GM18907 (cell line): ENCODE results near the gene MTM1.

Source experiments
- ATAC-seq: cut with Tn5 transposase; IDR thresholded peaks from one replicate; pipeline ENCODE4 v1.9.1; 2021; ENCODE audit warnings: mild to moderate bottlenecking, moderate library complexity; ENCODE audit not compliant: unreplicated experiment

MTM1 gene

DNA sequence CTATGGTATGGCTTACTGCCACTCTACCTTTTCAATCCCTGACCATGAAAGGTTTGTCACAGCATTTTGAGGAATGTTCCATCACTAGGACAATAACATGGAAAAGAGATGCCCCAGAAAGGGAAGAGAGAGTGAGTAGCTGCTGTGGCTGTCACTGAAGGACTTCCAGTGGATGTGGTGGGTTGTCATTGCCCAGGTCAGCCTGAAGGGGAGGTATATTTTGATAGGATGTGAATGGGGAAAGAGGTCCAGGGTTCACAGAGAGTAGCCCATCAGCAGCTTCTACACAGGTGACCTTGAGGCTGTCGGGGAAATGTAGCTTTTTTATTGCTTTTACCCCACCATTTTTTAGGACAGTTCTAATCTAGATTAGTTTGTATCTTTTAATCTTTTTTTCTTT is 30.8 kb downstream of the MTM1 start:
- ATAC-seq: no peak

DNA sequence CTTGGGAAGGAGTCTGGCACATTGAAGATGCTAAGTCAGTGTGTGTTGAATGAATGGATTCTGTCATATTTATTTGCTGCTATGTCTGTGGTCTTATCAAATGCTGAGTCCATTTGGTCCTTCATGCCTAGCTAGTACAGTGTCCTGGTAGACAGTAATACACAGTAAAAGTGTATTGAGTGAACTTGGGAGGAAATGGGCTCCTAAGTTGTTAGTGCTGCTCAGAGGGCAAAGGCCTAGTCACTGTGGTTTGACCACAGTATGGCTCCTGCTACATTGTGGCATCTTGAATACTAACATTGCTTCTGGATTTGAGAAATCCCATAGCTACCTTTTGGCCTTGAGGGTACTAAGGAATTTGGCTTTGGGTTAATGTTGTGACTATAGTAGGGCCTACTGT is 33.9 kb downstream of the MTM1 start:
- no peak for ATAC-seq

DNA sequence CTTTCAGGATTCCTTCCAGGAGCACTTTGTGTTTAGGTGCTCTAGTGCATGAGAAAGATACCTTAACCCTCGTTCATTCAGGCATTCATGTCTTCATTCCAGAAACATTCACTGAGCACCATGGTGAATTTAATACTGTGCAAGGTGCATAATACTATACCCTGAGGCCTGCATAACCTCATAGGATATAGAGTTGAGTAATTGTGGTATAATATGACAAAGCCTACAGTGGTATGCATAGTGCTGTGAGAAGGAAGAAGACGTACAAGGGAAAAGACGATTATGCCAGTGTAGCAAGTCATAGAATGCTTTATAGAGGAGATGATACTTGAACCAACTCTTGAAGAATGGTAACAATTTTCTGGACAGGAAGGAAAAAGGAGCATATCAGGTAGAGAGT is 34.3 kb downstream of the MTM1 start:
- ATAC-seq: no peak

DNA sequence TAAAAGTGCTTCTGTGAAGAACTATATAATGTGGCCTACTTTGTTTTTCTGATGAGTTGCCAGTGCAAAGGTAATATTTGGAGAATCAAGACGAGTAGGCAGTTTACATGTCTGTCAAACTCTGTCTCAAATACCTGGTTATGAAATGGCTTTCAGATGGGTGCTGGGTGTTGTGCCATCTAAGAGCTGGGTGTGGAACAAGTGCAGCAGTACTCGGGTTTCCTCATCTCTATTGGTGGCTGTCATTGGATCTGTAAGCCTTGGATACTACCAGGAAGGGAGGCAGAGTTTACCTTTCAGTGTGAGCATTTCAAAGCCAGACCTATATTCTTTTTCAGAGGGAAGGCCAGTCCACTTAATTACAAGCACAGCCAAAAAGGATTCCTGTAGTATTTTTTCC is 37.2 kb downstream of the MTM1 start:
- ATAC-seq: no peak

DNA sequence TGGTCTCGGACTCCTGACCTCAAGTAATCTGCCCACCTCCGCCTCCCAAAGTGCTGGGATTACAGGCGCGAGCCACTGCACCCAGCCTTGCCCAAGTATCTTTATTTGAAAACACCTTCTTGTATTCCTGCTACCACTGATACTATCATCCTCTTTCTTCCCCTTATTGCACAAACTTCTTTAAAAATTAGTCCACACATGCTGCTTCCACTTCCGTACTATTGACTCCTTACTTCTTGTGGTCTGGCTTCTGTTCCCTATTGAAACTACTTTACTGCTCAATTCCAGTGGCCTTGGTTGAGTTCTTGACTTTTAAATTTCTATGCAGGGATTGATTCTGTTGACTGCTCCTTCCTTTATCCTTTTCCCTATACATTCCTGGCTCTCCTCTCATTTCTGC is 38.8 kb downstream of the MTM1 start:
- no peak for ATAC-seq

DNA sequence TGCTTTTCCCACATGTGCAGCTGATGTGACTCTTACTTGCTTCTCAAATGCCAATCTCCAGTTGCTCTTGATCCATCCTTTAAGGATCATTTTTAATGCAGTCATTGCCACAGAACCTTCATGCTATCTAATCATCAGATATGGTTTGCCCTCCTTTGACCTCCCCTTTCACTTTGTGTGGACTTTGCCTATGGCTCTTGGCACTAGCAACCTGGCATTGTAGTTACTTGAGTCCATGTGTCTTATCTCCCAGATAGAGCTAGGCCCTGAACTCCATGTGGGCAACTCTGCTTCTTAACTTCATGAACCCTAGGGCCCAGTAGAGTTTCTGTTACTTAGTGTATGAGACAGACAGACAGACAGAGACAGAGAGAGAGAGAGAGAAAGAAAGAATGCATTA is 41.6 kb downstream of the MTM1 start:
- no peak for ATAC-seq

DNA sequence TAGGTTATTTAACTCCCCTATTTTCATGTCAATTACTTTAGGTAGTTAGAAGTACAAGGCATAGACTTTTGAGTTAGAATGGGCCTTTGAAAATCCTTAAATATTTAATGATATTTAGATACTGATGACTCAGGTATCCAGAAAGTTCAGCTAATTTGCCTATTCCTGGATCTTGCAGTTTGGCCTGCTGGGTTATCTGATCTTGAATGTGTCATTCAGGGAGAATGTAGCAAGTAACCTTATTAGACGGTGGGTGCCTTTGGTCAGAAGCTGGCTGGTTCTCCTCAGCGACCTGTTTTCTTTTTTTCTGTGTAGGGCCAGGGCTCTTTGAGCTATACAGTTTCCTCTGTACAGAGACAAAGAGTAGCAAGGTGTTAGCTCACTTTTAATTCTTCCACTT is 42.0 kb downstream of the MTM1 start:
- ATAC-seq: no peak

DNA sequence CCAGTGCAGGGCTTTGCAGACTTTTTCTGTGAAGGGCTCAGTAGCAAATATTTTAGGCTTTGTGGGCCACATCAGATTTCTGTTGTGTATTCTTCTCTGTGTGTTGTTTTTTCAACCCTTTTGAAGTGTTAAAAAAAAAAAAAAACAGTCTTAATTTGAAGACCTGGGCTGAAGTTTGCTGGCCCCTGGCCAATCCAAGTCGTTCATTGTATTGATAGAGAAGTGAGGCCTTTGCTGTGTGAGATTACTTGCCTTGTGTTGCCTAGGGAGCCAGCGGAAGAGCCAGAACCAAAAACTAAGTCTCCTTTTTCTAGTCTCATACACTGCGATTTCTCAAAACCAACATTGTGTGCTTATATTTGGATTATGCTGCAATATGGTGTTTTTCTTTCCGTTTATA is 46.9 kb downstream of the MTM1 start:
- ATAC-seq: no peak

DNA sequence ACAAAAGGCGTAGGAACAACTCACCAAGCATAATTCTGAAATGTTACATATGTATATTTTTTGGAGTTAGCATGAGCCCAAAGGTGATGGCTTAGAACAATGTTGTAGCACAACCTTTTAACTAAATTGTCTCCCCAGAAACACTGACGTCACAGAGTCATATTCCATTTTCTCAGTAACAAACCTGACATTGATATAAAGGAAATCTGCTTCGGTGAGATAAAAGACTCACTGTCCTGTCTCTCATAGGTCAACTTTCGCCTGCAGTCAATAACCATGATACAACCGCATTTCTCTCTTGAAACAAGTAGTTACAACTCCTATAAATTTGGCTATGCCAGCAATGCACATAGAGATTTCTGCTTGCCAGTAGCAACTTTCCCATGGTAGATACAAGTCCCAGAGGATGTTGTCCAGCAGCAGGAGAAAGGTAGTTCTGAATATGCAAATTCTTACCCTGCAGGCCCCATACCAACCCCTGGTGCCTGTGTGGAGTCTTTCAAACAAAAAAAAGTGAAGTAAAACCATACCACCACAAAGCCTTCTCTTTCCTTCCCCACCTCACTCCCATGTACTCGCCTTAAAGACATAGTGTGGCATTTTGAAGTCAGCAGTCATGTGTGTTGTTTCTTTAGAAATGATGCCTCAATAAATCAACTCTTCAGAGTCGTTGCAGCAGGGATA is 47.9 kb downstream of the MTM1 start:
- ATAC-seq: no peak

DNA sequence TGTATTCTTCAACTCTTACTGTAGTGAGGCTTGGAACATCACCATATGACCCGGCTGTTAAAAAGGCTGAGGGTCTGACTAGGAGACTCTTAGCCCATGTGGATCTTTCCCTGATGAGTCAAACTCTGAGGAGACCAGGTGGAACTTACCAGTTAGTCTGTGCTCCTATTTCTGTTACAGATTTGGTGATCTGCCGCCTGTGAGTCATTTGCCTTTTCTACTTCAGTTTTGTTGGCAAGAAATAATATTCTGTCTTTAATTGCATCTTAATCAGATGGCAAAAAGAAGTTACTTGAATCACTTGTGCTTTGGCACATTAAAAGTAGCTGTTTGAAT is 48.4 kb downstream of the MTM1 start:
- no peak for ATAC-seq

DNA sequence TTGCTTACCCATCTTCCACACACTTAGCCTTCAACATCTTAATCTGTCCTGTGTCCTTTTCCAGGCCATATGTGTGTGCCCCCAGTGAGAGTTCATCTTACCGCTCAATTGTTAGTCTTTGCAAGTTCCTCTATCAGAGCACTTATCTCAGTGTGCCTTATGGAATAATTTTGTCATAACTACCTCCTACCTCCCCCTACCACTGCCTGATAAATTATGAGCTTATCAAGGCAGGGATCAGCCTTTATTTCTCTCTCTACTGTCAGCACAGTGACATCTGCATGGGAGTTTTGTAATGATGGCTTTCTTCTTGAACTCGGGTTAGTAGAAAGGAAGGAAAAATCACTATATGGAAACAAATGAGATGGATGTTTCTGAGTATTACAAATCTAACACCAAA is 53.2 kb downstream of the MTM1 start:
- no peak for ATAC-seq

DNA sequence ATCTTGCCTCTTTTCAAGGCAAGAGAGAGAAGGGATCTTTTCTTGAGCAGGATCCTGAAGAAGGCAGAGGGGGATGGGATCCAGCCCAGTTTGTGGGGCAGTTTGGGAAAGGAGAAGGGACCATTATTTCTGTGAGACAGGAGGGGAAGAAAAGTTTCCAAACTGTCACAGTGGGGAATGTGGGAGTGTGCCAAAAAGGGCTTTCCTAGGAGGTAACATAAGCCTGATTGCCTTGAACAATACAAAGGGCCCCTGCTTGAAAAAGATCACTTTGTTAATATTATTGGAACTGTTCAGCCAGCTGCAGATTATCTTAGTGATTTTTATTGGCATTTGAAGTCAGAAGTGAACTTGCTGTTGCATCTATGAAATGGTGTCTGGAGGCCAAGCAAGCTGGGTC is 55.2 kb downstream of the MTM1 start:
- ATAC-seq: no peak

DNA sequence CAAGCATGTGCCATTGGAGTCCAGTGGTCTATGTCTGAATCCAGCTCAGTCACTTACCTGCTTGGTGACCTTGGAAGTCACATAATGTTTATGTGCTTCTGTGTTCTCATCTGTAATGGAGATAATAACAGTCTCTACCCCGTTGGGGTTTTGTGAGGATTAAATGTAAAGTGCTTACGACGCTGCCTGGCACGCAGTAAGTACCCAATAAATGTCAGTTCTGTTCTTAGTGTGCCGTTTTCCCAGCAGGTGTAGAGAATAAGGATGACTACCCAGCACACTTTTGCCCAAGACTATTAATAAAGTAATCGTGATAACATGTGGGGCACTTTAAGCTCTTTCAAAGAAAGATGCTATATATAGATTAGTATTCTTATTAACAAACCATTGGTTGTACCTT is 56.7 kb downstream of the MTM1 start:
- no peak for ATAC-seq

DNA sequence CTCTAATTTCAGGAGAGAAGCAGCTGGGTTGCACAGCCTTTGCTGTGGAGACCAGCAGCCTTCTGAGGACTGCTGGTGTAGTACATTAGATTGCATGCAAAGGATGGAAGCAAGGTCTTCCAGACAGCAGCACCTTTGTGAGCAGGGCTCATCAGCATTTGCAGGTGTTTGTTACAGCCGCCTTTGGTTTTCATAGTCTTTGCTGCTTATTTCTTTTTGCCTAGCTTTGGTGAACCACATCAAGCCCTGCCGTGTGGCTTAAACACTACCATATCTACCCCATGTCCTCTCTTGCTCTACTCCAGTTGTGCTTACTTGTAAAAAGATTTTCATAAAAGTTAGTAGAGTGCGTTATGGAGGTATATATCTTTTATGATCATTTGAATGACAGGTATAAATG is 57.5 kb downstream of the MTM1 start:
- no peak for ATAC-seq

DNA sequence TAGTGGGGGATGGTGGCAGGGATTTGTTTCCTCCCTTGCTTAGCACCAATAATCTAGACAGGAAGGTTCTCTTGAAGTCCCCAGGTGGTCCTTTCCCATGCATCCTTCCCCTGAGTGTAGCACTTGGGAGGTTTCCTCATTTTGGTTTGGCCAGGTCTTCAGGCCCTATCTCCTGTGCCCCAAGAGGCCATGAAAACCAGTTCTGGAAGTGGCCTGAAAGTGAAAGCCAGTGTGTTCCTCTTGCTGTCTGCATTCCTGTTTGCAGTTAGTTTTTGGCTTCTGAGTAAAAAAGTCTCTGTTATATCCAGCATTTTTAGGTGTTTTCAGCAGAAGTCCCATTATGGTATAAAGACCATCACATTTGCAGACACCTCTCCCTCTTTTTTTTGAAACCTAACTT is 59.5 kb downstream of the MTM1 start:
- no peak for ATAC-seq

DNA sequence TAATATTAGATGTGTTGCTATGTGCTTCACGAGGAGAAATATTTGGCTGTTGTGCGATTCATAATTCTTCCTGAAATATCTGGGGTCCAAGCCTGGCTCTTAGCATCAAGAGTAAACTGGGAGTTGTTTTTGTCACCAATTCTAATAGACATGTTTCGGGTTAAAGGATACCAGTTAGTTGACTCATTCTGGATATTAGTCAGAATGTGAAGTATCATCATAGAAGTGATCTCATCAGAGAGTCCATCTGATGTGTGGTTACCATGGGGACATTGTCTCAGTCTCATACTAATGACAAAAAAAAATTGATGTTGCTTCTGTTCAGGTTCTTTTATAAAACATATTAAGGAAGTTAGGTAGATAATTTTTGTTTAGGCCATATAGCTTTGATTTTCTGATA is 67.5 kb downstream of the MTM1 start:
- peak; percentile 95 for ATAC-seq

DNA sequence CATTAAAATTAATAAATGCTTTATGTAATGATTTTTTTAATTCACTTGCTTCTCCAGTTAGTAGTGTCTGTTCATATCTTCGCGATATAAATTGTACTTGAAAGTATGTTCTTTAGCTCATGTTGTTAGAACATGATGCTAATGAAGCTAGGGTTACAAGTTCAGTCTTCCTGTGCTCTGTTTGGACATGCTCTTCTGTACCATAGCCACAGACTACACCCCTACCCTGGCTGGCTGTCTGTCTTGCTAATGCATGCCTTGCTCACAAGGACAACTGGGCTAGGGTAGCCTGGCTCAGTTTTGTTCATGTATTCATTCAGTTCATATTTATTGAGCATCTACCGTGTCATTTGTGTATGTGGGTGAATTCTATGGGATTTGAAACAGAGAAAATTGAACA is 74.0 kb downstream of the MTM1 start:
- no peak for ATAC-seq

DNA sequence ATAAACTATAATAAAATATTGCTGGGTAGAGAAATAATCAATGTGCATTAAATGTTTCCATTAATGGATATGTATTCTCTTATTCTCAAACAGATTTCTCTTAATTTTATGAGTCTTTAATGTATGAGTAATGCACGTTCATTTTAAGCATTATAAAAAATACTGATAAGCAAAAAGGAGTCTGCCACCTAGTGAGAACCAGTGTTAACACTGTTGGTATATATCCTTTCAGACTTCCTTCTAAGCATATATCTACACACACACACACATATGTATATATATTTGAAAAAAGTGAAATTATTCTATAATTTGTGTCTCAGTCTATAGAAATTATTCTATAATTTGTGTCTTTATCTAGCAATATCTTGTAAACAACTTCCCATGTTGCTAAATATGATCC is 74.8 kb downstream of the MTM1 start:
- no peak for ATAC-seq

DNA sequence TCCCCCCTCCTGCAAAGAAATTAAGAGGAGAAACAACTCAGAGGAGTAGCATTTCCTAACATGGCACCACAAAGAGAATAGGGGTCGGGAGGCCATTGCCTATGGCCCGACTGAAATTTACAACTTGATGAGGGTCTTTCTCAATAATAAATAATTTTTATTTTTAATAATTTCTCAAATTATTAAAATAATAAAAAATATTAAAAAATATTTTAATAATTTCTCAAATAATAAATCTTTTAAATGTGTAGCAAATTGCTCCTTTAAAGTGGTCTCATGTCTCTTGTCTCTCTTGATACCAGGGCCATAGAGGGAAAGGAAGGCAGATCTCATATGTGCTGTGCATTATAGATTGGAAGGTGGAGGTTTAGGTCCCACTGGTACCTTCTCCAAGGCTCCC is 75.5 kb downstream of the MTM1 start:
- no peak for ATAC-seq

DNA sequence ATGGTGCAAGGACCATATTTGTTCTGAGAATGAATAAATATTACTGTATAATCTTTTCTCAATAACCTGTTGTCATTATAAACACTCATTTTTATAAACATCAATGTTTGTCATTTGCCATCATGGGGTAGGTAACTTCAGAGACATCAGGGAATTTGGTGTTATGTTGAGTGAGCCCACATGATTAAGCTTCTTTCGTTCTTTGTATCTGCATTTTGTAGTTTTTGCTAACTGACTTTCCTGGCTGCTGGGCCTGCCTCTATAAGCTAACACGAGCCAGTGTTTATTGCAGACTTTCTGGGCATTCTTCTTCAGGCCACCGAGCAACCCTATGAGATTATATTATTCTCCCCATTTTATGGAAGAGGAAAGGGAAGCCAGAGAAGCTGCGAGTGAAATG is 76.0 kb downstream of the MTM1 start:
- no peak for ATAC-seq

DNA sequence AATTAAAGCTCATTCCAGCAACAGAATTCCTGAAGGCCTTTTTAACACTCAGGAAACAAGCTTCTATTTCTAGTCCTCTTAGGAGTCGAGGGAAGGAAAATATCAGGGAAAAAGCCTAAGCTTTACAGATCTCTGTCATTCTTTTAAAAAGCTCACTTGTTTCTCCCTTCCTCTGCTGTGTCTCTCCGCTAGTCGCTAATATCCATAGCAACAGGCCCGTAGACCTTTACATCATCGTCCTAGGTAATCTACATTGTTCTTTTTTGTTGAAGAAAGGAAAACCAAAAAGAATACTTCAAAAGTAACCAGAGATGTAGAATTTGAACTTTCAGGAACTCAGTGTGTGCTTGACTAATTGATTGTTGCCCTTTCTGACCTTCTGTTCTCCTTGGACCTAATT is 78.9 kb downstream of the MTM1 start:
- ATAC-seq: no peak

DNA sequence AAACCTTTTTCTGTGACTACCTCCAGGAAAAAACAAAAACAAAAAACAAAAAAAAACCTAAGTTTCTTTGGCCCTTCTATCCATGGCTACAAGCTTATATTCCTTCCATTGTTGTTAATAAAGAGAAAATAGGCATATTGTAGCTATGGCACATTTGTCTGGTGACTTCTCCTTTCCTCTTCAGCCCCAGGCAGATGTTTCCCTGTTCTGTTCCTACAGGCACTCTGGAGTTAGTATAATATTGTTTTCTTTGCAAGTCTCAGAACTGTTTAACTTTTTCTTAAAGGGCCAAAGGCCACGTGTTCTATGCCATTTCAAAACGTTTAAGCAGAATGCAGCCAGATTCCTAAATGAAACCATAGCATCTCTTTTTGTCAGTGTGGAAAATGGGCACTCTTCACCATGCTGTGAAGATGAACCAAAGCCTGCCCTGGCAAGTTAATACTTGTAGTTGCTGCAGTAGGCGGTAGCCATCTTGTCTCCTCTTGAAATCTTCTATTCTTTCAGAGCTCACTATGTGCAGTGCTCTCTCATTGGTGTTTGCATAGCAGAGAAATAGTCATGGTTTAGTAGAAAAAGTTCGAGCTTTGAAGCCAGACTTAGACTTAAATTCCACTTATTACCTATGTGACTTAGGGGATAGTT is 80.0 kb downstream of the MTM1 start:
- ATAC-seq: no peak
